PFSK-1 (cell line): ENCODE data around the gene SPAG8.

Experiments
- FOXP2 ChIP-seq: optimal IDR thresholded peaks from 2 replicates; pipeline ENCODE3; 2011; ENCODE audit warnings: borderline replicate concordance, control low read depth, inconsistent platforms; ENCODE audit not compliant: insufficient read depth; ENCODE audit errors: extremely low read length, extremely low read depth
- POLR2AphosphoS5 ChIP-seq: IDR thresholded peaks from 2 replicates; pipeline ENCODE4 v1.6.1; 2012; ENCODE audit warnings: low read depth, mild to moderate bottlenecking, control low read depth, low read length, moderate library complexity
- REST ChIP-seq, 2 experiments: IDR thresholded peaks; 2 replicates each; pipeline versions ENCODE4 v1.6.1 to v1.8.0; 2011 to 2012; ENCODE audit warnings: low read depth in 2 of 2, low read length in 2 of 2, control low read depth in 1 of 2, inconsistent platforms in 1 of 2, mild to moderate bottlenecking in 1 of 2, moderate library complexity in 1 of 2; ENCODE audit not compliant: insufficient read depth in 1 of 2
- SIN3A ChIP-seq: IDR thresholded peaks from 2 replicates; pipeline ENCODE4 v1.6.1; 2012; ENCODE audit warnings: mild to moderate bottlenecking, low read length, moderate library complexity, borderline replicate concordance; ENCODE audit not compliant: insufficient read depth
- TAF1 ChIP-seq: IDR thresholded peaks from 2 replicates; pipeline ENCODE4 v1.6.1; 2012; ENCODE audit warnings: low read length, control low read depth, borderline replicate concordance; ENCODE audit not compliant: insufficient read depth

- TF ChIP-seq REST (IDR thresholded peaks at IDR 0.05; ENCODE audit: insufficient read depth in 1 of 2, low read depth in 2 of 2, low read length in 2 of 2) (no peak), TAF1 (no peak), POLR2AphosphoS5 (no peak), SIN3A (no peak), FOXP2 (no peak)
Measured at GRCh38 chr9:35835766-35836165, 23.7 kb upstream of the SPAG8 start.
